Measurements from ENCODE around the gene LUM.

The LUM gene, protein sequence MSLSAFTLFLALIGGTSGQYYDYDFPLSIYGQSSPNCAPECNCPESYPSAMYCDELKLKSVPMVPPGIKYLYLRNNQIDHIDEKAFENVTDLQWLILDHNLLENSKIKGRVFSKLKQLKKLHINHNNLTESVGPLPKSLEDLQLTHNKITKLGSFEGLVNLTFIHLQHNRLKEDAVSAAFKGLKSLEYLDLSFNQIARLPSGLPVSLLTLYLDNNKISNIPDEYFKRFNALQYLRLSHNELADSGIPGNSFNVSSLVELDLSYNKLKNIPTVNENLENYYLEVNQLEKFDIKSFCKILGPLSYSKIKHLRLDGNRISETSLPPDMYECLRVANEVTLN

GRCh38 chr12:91111366-91112325 lies at the start of gene LUM:
LUM (minus strand) TSS chr12:91111494; CDS start chr12:91108979, 2,515 bp downstream.
- no peak for TF ChIP-seq CTCF (IDR thresholded peaks at IDR 0.05; ENCODE audit: control extremely low read depth, extremely low read depth, low read depth, missing control alignments)
- POLR2A ChIA-PET: no interaction called here
- CTCF ChIA-PET: interaction anchor here (0.8 to 5.3 kb wide), 11 partner anchors 7 to 215 kb away, joined by 3 to 85 read pairs (median 3); no protein-coding TSS in a partner anchor
- DNase-seq (ENCODE audit: extremely low spot score): no peak

- TF ChIP-seq CTCF (IDR thresholded peaks at IDR 0.05; ENCODE audit: control extremely low read depth, extremely low read depth, low read depth, missing control alignments): no peak
- POLR2A ChIA-PET: no interaction called here
- CTCF ChIA-PET: interaction anchor here (1.1 kb wide), 1 partner anchor 52 kb away, joined by 3 read pairs; no protein-coding TSS in a partner anchor
- DNase-seq (ENCODE audit: extremely low spot score): no peak
Observed at GRCh38 chr12:91161009-91161408, 49.7 kb upstream of the LUM start.

- CTCF ChIA-PET: interaction anchor here (0.7 kb wide), 1 partner anchor 11 kb away, joined by 4 read pairs; no protein-coding TSS in a partner anchor
- TF ChIP-seq CTCF (IDR thresholded peaks at IDR 0.05; ENCODE audit: control extremely low read depth, extremely low read depth, low read depth, missing control alignments): no peak
- POLR2A ChIA-PET: no interaction called here
- DNase-seq (ENCODE audit: extremely low spot score): no peak
Observed at GRCh38 chr12:91155990-91156389, 44.7 kb upstream of the LUM start.

DNA sequence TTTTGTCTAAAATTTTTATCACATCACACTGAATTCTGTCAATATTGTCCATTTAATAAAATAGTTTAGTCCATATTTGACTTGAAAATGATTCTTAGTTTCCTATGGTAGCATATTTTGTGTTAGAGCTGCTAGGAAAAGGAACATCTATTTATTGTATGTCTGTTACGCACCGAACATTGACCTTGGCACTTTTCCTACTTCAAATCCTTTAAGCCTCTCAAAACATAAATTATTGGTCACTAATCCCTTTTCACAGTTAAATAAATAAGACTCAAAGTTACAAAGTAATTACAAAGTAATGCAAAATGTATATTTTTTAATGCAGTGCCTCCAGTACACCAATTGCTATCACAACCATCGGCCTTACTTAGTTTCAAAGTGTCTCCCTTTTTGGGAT lies 42.8 kb upstream of the LUM start:
- TF ChIP-seq CTCF (IDR thresholded peaks at IDR 0.05; ENCODE audit: control extremely low read depth, extremely low read depth, low read depth, missing control alignments): no peak
- no peak for DNase-seq (ENCODE audit: extremely low spot score)
- ChIA-PET POLR2A (no interaction called here), CTCF (interaction anchor here (1.0 kb wide), 1 partner anchor 15 kb away, joined by 3 read pairs; no protein-coding TSS in a partner anchor)

DNA sequence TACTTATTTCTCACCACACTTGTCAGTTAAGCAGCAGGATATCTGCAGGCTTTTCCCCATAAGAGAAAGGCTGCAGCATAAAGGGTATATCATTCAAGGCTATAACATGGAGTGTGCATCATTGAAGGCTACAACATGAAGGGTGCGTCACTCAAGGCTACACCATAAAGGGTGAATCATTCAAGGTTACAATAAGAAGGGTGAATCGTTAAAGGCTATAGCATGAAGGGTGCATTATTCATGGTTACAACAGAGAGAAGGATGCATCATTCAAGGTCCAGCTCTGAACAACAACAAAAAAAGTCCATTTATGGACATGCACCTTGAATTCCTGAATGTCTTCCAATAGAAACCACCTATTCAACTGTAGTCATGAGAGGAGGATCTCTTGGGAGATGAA lies 32.8 kb upstream of the LUM start:
- POLR2A ChIA-PET: no interaction called here
- CTCF ChIA-PET: no interaction called here
- no peak for TF ChIP-seq CTCF (IDR thresholded peaks at IDR 0.05; ENCODE audit: control extremely low read depth, extremely low read depth, low read depth, missing control alignments)
- no peak for DNase-seq (ENCODE audit: extremely low spot score)

GRCh38 chr12:91143206-91143605 lies 31.9 kb upstream of the LUM start:
- CTCF ChIA-PET: no interaction called here
- DNase-seq (ENCODE audit: extremely low spot score): no peak
- no peak for TF ChIP-seq CTCF (IDR thresholded peaks at IDR 0.05; ENCODE audit: control extremely low read depth, extremely low read depth, low read depth, missing control alignments)
- POLR2A ChIA-PET: no interaction called here
